CD4-positive, alpha-beta T cell treated with Interleukin-1 beta for 1 hour (primary cell): ENCODE data around the gene TRAF3IP1.
A peak's percentile ranks its signal among the peaks of the same experiment; 100 is the strongest.
"Not testable (repeated sequence)": the region's sequence is repeated elsewhere in the genome, so short reads cannot be mapped to it uniquely, and the experiment has no call there.

Experiments used
- DNase-seq, 2 donors: peaks; one replicate each; pipeline ENCODE4 v3.0.0-alpha.2; 2020 to 2022

TRAF3IP1 gene, protein sequence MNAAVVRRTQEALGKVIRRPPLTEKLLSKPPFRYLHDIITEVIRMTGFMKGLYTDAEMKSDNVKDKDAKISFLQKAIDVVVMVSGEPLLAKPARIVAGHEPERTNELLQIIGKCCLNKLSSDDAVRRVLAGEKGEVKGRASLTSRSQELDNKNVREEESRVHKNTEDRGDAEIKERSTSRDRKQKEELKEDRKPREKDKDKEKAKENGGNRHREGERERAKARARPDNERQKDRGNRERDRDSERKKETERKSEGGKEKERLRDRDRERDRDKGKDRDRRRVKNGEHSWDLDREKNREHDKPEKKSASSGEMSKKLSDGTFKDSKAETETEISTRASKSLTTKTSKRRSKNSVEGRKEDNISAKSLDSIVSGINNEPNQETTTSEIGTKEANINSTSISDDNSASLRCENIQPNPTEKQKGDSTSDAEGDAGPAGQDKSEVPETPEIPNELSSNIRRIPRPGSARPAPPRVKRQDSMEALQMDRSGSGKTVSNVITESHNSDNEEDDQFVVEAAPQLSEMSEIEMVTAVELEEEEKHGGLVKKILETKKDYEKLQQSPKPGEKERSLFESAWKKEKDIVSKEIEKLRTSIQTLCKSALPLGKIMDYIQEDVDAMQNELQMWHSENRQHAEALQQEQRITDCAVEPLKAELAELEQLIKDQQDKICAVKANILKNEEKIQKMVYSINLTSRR

DNA sequence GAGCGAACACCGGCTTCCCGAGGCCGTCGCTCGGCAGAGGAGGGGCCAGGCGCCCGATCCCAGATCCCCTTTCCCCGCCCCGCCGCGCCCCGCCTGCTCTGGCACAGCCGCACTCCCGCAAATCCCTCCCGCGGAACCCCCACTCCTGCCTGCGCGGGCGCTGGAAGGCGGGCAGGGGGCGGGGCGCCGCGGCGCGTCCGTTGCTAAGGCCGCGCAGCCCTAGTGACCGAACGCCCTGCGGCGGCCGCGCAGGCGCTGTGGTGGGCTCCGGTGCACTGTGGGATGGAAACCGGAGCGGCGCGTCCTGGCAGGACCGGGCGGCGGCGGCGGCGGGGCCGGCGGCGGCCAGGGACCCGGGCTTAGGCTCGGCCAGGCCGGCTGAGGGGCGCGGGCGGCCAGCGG, at the start of gene TRAF3IP1:
TRAF3IP1 (plus strand) TSS at position 273 of the 402 bp plus-strand sequence. CDS start 145 bp downstream, outside the sequence.
- DNase-seq, result peak; percentile 87 to 88

DNA sequence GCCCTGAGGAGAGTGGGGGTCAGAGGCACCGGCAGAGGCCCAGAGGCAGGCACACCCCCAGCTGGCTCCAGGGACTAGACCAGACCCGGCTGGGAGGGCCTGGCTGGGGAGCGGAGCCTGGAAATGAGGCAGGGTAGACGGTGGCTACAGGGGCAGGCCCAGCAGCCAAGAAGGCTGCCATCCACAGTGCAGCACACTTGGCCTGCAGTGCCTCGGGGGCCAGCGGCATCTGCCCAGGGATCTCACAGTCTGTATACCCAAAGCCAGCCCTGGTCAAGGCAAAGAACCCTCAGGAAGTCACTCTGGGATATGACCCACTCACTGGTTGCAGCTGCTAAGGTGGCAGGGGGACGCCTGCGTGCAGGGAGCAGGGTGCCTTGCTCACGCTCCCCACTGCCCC, 49.7 kb upstream of the TRAF3IP1 start:
- no peak for DNase-seq

DNA sequence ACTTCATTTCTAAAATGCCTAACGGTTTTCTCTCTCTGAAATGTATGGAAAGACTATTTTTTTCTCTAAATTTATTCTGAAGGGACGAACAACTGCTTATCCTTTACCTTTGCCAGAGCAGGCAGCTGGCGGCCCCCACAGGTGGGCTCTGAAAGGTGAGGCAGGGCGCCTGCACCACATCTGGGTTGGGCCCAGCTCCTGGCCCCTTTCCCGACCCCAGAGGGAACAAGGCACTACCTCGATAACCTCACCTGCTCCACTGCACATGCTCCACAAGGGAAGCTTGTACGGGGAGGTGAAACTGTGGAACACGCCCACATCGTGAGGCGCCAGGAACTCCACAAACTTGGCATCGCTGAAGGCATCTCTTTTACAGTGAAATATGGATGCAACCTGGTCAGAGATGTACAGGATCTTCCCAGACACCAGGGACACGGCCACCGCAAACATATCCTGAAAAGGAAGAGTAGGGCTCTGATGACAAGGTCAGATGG, 49.2 kb upstream of the TRAF3IP1 start:
- no peak for DNase-seq

DNA sequence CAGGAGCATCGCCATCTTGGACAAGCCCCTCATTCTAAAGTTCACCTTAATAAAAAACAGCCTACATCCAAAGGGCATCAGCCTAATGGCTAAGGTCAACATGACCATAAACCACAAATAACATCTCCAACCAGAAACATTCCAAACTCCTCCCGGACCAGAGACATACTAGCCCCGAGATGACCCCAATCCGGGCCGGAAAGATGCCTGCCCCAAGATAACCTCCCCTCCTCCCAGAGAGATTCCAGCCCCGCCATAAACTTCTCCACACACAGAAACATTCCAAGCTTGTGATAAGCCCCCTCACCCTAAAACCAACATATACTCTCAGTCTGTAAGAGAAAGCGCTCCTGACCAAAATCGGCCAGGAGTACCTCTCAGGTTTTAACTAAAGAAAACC, 48.6 kb upstream of the TRAF3IP1 start:
- DNase-seq, result not testable (repeated sequence)

DNA sequence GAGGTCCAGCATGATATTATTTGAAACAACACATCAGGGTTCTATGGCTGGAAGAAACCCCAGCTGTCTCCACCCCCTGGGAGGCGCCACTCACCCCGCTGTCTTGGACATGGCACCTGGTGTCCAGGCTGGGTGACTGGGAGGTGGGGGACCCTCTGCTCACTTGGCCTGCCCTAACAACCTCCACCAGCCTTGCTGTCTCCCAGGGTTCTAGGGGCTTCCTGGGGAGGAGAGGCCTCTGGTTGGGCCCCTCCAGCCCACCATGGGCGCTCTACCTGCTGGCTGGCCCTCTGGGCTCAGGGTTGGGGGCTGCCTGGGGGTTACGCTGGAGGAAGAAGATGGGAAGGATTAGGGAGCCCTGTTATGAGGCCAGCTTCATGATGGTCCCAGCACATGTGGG, 48.2 kb upstream of the TRAF3IP1 start:
- DNase-seq, result no peak

DNA sequence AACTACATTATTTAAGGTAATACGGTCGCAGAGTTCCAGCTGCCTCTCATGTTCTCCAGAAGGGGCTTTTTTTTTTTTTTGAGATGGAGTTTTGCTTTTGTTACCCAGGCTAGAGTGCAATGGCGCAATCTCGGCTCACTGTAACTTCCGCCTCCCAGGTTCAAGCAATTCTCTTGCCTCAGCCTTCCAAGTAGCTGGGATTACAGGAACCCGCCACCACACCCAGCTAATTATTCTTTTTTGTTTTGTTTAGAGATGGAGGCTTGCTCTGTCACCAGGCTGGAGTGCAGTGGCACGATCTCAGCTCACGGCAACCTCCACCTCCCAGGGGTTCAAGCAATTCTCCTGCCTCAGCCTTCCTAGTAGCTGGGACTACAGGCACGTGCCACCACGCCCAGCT, 46.9 kb upstream of the TRAF3IP1 start:
- not testable (repeated sequence) for DNase-seq

DNA sequence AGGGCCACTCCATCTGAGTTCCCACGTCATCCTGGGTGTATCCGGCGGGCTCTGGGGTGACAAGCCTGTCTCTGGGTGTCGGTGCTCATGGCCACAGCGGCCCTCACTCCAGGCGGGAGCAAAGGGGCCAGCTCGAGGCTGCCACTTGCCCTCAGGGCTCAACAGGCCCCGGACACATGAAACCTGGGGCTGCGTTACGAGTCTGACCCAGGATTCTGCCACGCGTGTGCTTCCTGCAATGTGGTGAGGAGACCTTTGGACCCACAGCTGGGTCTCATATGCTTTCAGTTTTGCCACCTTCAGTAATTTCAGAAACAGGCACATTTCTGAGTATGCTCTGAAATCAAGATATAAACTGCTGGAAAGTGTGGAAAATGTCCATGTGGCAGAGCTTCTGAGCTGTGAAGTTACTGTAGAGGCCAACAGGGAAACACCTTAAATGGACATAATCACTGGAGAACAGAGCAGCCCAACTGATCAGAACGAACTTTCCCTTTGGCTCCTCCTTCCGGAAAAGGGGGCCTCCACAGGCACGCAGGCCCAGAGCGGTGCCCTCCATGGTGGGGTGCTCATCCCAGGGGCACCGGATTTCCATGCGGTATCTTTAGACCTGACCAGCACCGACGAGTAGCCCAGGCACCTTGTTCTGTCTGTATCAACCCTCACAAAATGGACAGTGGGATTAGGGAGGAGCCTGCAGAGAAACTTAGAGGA, 46.0 kb upstream of the TRAF3IP1 start:
- DNase-seq, result no peak

DNA sequence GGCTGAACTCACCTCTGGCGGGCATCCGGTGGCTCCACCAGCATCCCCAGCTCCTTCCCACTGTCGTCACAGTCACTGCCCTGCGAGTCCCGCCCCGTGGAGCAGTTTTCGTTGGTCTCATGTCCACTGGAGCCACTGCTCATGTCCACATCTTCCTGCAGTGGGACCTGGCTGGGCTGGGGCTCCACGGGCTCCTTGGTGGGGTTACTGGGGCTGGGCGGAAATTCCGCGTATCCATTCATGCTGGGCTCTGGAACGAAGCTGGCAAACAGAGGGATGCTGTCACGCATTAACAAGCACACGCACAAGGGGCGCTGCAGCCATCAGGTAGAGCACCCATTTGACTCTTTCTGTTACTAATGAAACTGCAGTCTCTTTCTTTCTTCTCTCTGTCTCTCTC, 42.6 kb upstream of the TRAF3IP1 start:
- DNase-seq, result no peak

DNA sequence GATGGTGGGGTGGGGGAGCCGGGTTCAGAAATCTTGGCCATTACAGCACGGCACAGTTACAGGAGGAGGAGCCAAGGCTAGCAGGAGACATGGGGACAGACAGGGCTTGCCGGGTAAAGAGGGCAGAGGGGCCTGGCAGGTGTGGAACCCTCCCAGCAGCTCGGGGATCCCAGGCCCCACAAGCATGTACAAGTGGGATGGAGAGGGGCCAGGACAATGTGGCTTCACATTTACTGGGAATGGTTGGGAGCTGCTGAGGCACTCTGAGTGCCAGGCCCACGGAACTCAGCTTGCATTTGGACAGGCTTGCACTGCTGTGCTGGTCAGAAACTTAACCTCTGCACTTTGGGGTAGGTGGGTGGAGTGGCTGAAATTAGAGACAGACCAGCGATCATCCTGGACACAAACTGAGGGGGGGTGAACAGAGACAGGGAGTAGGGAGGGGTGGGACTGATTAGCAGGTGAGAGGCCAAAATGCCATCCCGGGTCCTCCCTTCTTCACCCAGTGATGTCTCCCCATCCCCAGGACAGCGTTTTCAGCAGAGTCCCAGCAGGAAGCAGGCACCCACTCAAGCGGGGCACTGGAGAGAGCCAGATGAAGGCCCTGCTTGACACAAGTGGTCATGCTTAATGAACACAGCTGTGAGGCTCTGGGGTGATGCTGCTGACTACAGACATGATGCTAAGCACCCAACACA, 41.5 kb upstream of the TRAF3IP1 start:
- DNase-seq, result no peak

DNA sequence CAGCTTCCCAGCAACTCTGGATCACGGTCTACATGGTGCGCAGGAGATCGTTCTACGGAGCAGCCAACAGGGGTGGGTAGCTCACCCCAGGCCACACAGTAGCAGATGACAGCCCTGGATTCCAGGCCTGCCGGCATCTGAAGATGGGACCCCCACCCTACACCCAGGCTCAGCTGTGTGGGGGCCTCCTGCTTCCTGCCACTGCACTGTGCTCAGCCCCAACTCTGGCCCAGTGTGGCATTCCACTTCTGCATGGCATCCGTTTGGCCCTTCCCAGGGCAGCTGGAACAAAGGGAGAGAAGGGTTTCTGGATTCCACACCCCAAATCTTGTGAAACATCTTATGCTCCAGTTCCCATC, 41.0 kb upstream of the TRAF3IP1 start:
- no peak for DNase-seq

DNA sequence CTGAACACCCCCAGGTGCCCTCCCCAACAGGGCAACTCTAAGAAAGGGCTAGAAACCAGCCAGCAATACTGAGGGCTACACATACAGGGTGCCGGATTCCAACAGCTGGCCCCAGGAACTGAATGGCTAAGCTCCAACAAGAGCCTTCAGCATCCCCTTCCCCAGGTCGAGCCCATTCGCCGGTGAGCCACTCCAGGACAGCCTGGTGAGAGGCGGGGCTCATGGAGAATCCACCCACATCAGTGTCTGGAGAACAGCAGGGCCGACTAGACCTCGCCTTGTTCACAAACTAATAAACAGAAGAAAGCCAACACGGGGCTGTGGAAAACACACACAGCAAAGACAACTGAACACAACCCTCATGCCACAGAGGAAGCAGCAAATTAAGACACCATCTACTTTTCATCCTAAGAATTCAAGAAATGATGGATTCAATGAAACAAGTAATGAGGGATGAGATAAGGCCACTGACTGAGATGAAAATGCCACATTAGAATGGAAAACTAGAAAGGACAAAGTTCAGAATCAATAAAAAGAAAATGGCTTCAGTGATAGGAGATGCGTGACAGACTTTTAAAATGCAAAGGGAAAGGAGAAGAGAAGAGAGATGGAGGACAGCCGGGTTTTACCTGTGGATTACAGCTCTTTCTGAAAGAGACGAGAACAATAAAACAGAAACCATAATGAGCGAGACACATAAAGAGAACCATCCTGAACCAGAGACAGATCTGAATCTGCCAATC, 40.1 kb upstream of the TRAF3IP1 start:
- DNase-seq, result no peak

DNA sequence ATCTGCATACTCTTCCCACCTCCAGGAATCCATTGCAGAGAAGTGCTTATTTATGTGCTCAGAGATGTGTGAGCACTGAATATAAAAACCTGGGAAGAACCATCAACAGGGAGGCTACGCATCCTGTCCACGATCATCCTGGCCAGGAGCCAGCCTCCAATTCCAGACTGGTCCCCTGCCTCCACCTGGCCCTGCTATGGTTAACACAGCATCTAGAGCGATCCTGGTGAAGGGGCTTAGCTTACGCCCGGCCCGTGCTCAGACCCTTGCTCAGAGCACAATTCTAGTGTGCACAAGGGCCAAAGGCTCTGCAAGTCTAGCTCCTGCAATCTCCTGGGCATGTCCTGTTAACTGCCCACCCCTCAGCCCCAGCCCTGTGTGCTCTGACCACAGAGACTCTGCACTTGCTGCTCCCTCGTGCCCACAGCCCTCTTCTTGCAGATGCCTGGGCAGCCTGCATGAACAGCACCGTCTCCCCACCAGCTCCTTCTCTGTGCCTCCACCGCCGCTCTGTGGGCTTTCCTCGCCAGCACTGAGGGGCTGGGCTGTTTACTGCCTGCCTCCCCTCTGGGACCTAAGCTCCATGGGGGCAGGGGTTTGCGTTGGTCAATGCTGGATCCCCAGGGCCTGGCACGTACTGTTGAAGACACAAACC, 38.4 kb upstream of the TRAF3IP1 start:
- DNase-seq, result no peak

DNA sequence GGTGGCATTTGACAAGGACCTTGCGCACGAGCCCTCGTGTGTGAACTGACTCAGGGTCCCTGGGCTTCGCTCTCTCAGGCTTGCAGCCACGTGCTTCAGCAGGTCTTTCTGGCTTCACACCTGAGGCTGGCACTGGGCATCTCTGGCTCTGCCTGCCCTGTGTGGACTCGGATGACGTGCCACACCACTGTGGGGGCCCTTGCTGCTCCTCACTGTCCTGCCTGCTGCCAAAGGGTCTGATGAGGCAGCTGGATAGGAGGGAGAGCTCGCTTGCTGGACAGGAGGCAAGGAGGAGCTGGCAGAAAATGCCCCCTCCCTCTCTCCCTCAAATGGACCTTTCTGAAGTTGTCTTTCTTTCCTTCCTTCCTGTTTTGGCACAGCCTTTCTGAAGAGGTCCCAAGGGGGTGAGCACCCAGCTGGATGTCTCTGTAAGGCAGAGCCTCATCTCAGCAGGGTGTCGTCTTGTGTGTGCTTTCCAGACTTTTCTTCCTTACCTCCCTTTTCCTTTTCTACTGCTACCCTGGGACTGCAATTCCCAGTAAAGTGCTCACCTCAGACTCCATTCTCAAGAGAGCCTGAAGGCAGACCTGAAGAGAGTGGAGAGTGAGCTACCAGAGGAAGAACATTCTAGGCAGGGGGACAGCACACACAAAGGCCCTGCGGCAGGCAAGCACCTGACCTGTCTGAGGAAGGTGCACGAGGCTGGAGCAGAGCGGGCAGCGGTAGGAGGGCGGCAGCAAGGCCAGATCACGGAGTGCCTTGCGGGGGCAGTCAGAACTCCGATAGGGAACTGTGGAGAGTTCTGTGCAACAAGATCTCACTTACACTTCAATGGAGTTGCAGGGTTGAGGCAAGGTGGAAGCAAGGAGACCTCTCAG, 37.2 kb upstream of the TRAF3IP1 start:
- DNase-seq, result no peak

DNA sequence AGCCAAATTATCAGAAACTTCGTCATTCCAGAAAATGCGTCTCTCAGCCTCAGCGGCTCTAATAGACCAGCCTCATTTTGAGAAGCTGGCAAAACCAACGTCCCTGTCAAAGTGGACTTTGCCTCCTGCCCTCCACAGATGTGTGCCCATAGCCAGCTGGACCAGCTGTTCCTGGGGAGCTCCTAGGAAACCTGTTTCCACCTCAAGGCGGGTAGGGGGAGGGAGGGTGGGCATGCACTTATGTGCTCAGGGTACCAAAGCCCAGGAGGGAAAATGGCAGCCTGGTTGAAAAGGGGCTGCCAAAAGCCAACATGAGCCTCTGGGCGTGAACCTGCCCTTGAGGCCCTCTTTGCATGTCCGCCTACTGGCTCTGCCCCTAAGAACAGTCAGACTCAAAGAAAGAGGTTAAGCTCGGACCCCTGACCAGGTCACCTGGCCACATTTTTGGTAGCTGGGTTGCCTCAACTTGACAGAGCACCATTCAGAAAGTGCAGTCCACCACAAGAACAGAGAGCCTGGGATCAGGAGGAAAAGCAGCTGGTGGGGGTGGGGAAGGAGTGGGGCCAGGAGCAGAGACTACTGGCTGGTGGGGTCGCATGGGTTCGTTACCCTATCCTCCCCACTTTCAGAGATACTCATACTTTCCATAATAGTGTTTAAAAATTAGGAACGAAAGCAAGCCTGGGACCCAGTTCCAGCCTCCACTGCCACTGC, 35.4 kb upstream of the TRAF3IP1 start:
- no peak for DNase-seq

DNA sequence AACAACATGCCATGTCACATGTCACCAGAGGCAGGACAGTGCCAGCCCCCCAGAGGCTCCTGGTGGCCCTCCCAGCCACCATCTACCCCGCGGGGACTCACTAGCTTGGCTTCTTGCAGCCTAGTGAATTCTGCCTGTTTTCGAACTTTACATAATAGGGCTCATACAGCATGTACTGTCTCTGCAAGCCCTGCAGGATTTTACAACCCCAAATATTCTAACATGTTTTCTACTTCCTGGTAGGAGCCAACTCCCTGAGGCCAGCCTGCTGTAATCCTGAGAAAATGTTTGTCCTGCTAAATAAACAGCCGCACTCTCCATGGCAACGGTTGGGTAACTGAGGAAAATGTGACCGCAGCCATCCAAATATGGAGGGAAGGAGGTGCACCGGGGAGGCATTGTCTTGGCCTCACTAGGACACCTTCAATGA, 34.6 kb upstream of the TRAF3IP1 start:
- DNase-seq, result no peak

DNA sequence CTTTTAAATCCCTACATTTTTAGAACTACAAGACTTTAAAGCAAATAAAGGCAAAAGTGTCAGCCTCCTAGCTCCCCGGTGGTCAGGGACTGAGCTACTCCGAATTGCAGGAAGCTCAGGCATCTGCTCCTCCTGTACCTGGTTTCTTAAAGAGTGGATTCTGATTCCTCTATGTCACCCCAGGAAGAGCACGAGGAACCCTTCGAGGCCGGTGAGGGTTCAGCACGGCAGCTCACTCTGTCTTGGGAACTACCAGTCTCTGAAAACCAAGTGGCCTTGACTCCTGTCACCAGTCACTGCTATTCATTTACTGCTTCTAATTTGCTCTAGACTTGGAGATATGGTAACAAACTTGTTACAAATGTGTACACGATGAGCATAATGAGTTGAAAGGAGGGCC, 34.2 kb upstream of the TRAF3IP1 start:
- DNase-seq, result no peak

DNA sequence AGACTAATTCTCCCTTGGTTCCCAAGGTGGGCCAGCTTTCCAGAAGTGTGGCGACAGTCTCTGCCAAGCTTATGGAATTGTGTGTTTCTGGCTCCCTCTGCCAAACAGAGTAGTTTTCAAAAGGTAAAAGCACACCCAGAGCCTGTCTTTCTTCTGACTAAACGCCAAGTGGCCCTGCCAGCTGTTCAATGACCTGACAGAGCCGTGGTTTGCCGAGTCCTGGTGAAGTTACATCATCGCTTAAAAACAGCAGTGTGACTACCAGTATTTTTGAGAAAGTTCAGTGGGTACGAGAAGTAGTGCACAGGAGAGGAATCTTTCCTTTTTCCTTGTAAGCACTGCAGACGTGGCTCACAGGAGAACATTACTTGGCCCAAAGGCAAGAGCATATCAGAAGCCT, 33.8 kb upstream of the TRAF3IP1 start:
- DNase-seq, result no peak

DNA sequence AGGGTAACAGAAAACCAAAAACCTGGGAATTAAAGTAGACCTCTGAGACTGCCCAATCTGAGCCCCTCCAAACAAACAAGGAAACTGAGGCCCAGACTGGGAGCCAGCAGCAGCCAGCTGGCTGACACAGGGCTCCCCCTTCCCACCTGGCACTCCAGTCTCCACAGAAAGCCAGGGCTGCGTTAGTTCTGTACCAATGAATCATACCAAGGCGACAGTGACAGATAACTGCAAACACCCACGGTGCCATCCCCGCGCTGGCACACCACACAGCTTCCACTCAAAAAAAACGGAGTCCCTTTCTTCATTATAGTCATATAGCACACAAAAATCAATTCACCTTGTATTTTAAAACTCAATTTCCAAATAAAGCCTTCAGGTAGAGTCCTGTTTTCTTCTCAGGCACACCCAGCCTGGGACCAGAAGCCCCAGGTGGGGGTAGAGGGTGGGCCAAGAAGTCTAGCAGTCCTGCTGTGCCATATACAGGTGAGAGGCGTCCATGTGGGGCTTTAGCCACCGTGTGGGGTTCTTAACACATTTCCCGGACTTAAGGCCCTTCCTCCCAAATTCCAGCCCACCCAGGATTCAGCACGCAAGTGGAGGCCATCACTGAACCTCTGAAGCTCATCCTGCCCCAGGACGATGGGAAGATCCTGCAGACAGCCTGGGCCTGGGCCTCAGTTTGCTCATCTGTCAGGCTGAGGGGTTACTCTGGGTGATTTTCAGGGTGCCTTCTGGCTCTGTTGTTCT, 33.2 kb upstream of the TRAF3IP1 start:
- no peak for DNase-seq
